ENCODE results near the gene SEC24B. TPM values are rescaled to one million over a fixed set of nuclear protein-coding genes. Genes with fewer than 3 reads are reported as not detected.
"Not testable (repeated sequence)": the region's sequence is repeated elsewhere in the genome, so short reads cannot be mapped to it uniquely, and the experiment has no call there.

SEC24B gene
- total RNA-seq, 1 experiment from 2014 or later = 17.3 TPM

- no peak for DNase-seq (ENCODE audit: extremely low read depth, low read depth)
Observed at GRCh38 chr4:109496875-109497274, 63.3 kb downstream of the SEC24B start.

- DNase-seq (ENCODE audit: extremely low read depth, low read depth) = no peak
Observed at GRCh38 chr4:109497511-109497910, 63.9 kb downstream of the SEC24B start.

- no peak for DNase-seq (ENCODE audit: extremely low read depth, low read depth)
Observed at GRCh38 chr4:109499513-109499912, 65.9 kb downstream of the SEC24B start.

- no peak for DNase-seq (ENCODE audit: extremely low read depth, low read depth)
Observed at GRCh38 chr4:109506890-109507289, 73.3 kb downstream of the SEC24B start.

GRCh38 chr4:109510687-109511086, 77.1 kb downstream of the SEC24B start:
- DNase-seq (ENCODE audit: extremely low read depth, low read depth) = no peak

GRCh38 chr4:109511414-109511813, 77.8 kb downstream of the SEC24B start:
- DNase-seq (ENCODE audit: extremely low read depth, low read depth) = no peak

GRCh38 chr4:109513368-109513767, 79.8 kb downstream of the SEC24B start:
- not testable (repeated sequence) for DNase-seq (ENCODE audit: extremely low read depth, low read depth)

GRCh38 chr4:109532182-109532581, 98.6 kb downstream of the SEC24B start:
- no peak for DNase-seq (ENCODE audit: extremely low read depth, low read depth)

- no peak for DNase-seq (ENCODE audit: extremely low read depth, low read depth)
Observed at GRCh38 chr4:109545401-109545800, 111.8 kb downstream of the SEC24B start.

GRCh38 chr4:109547394-109547793, 113.8 kb downstream of the SEC24B start:
- DNase-seq (ENCODE audit: extremely low read depth, low read depth) = no peak

GRCh38 chr4:109548655-109549054, 115.0 kb downstream of the SEC24B start:
- DNase-seq (ENCODE audit: extremely low read depth, low read depth) = no peak

- no peak for DNase-seq (ENCODE audit: extremely low read depth, low read depth)
Observed at GRCh38 chr4:109552237-109552636, 118.6 kb downstream of the SEC24B start.

- DNase-seq (ENCODE audit: extremely low read depth, low read depth) = no peak
Observed at GRCh38 chr4:109553130-109553529, 119.5 kb downstream of the SEC24B start.

GRCh38 chr4:109554971-109555370, 121.4 kb downstream of the SEC24B start:
- DNase-seq (ENCODE audit: extremely low read depth, low read depth) = no peak

- DNase-seq (ENCODE audit: extremely low read depth, low read depth) = no peak
Observed at GRCh38 chr4:109557433-109557832, 123.8 kb downstream of the SEC24B start.

GRCh38 chr4:109558095-109558494, 124.5 kb downstream of the SEC24B start:
- DNase-seq (ENCODE audit: extremely low read depth, low read depth) = not testable (repeated sequence)

GRCh38 chr4:109559625-109559982, 126.0 kb downstream of the SEC24B start:
- DNase-seq (ENCODE audit: extremely low read depth, low read depth) = peak; percentile 5

GRCh38 chr4:109559983-109560686, 126.5 kb downstream of the SEC24B start, which contains the start of gene MCUB:
Gene MCUB (plus strand): TSS chr4:109560246. CDS start chr4:109560338, 92 bp downstream.
- DNase-seq (ENCODE audit: extremely low read depth, low read depth) = peak; percentile 71

GRCh38 chr4:109560687-109561461, 127.3 kb downstream of the SEC24B start:
- DNase-seq (ENCODE audit: extremely low read depth, low read depth) = peak; percentile 7

- DNase-seq (ENCODE audit: extremely low read depth, low read depth) = no peak
Observed at GRCh38 chr4:109562457-109563239, 129.0 kb downstream of the SEC24B start.

GRCh38 chr4:109571494-109571893, 137.9 kb downstream of the SEC24B start:
- no peak for DNase-seq (ENCODE audit: extremely low read depth, low read depth)
